HFFc6 (cell line): ENCODE results near the gene UNC5C. TPM values are rescaled to one million over a fixed set of nuclear protein-coding genes. Genes with fewer than 3 reads are reported as not detected.

ENCODE experiments used
- DNase-seq: peaks from one replicate; pipeline ENCODE4 v3.0.0-alpha.2; 2018
- H3K27ac Mint-ChIP-seq: 2 replicates; pipeline ENCODE4 v1.8.0; 2020; ENCODE audit warnings: mild to moderate bottlenecking, mixed read lengths
- H3K27me3 Mint-ChIP-seq: 2 replicates; pipeline ENCODE4 v1.8.0; 2021; ENCODE audit warnings: mild to moderate bottlenecking, moderate library complexity, mixed read lengths; ENCODE audit not compliant: insufficient read depth
- H3K36me3 Mint-ChIP-seq: 2 replicates; pipeline ENCODE4 v1.8.0; 2021; ENCODE audit warnings: low read depth, mixed read lengths
- H3K4me1 Mint-ChIP-seq: 2 replicates; pipeline ENCODE4 v1.8.0; 2020; ENCODE audit warnings: low read depth, mixed read lengths
- H3K4me3 Mint-ChIP-seq: 2 replicates; pipeline ENCODE4 v1.8.0; 2020; ENCODE audit warnings: mild to moderate bottlenecking, moderate library complexity, mixed read lengths
- H3K9me3 Mint-ChIP-seq: 2 replicates; pipeline ENCODE4 v1.8.0; 2020; ENCODE audit warnings: mild to moderate bottlenecking, mixed read lengths
- CTCF ChIP-seq: fragments of 200-600 bp; sonication (generic); IDR thresholded peaks from 2 replicates; pipeline ENCODE4 v1.5.0; 2021; ENCODE audit warnings: antibody characterized with exemption, mild to moderate bottlenecking
- total RNA-seq, 6 experiments: library from RNA; stranded (reverse); fragmentation: NEBNext Ultra II Directional; extraction: Animal tissue kit (Norgen Biotek cat#: 25700); gene quantifications; 2 replicates in 1 of 6; 3 replicates in 5 of 6; pipeline ENCODE4 v1.2.3, GENCODE V29; 2021

UNC5C gene
- total RNA-seq, 6 experiments from 2014 or later, result not detected

- no peaks in the 10 kb centered on the region for H3K27me3 Mint-ChIP-seq
- no peak for DNase-seq
These were observed 260.2 kb downstream of the UNC5C start for GRCh38 chr4:95288552-95288951.

GRCh38 chr4:95285797-95286196 lies 263.0 kb downstream of the UNC5C start:
- Mint-ChIP-seq H3K27me3 (peaks cover 2% of the 10 kb centered on the region; the same call in 1 of the 2 replicates), H3K9me3 (peaks cover 6% of the 10 kb centered on the region), H3K36me3 (no peaks in the 10 kb centered on the region), H3K27ac (no peak overlapping the region), H3K4me1 (no peaks in the 10 kb centered on the region), H3K4me3 (no peak overlapping the region)
- DNase-seq, result no peak
- no peak for TF ChIP-seq CTCF

More at GRCh38 chr4:95288552-95288951, 260.2 kb downstream of the UNC5C start:
- no peak for TF ChIP-seq CTCF
- Mint-ChIP-seq H3K27ac (no peak overlapping the region), H3K9me3 (no peaks in the 10 kb centered on the region), H3K36me3 (no peaks in the 10 kb centered on the region), H3K4me1 (no peaks in the 10 kb centered on the region), H3K4me3 (no peak overlapping the region)

GRCh38 chr4:95284655-95285054 lies 264.1 kb downstream of the UNC5C start:
- Mint-ChIP-seq H3K27ac (no peak overlapping the region), H3K4me3 (no peak overlapping the region), H3K4me1 (no peaks in the 10 kb centered on the region), H3K27me3 (peaks cover 2% of the 10 kb centered on the region; the same call in 1 of the 2 replicates), H3K9me3 (peaks cover 8% of the 10 kb centered on the region), H3K36me3 (no peaks in the 10 kb centered on the region)
- no peak for TF ChIP-seq CTCF
- no peak for DNase-seq

- no peak for TF ChIP-seq CTCF
- Mint-ChIP-seq H3K4me3 (no peak overlapping the region), H3K4me1 (no peaks in the 10 kb centered on the region), H3K27ac (no peak overlapping the region), H3K36me3 (no peaks in the 10 kb centered on the region), H3K27me3 (peaks cover 2% of the 10 kb centered on the region; the same call in 1 of the 2 replicates), H3K9me3 (peaks cover 10% of the 10 kb centered on the region)
- DNase-seq, result no peak
These were observed 265.5 kb downstream of the UNC5C start for GRCh38 chr4:95283320-95283719.

- no peak for DNase-seq
- Mint-ChIP-seq H3K9me3 (peaks cover 19% of the 10 kb centered on the region), H3K27me3 (no peaks in the 10 kb centered on the region; the same call in 1 of the 2 replicates), H3K4me1 (no peaks in the 10 kb centered on the region), H3K27ac (no peak overlapping the region), H3K4me3 (no peak overlapping the region), H3K36me3 (no peaks in the 10 kb centered on the region)
- no peak for TF ChIP-seq CTCF
These were observed 276.0 kb downstream of the UNC5C start for GRCh38 chr4:95272797-95273196.

- no peak overlapping the region for H3K27ac Mint-ChIP-seq
- no peaks in the 10 kb centered on the region for H3K36me3 Mint-ChIP-seq
- no peak for TF ChIP-seq CTCF
- H3K4me1 Mint-ChIP-seq, result no peaks in the 10 kb centered on the region
- no peaks in the 10 kb centered on the region; the same call in 1 of the 2 replicates for H3K27me3 Mint-ChIP-seq
- H3K9me3 Mint-ChIP-seq, result peaks cover 19% of the 10 kb centered on the region
- no peak for DNase-seq
- no peak overlapping the region for H3K4me3 Mint-ChIP-seq
These were observed 276.7 kb downstream of the UNC5C start for GRCh38 chr4:95272036-95272435.
